ENCODE measurements around the gene TRERF1.

DNA sequence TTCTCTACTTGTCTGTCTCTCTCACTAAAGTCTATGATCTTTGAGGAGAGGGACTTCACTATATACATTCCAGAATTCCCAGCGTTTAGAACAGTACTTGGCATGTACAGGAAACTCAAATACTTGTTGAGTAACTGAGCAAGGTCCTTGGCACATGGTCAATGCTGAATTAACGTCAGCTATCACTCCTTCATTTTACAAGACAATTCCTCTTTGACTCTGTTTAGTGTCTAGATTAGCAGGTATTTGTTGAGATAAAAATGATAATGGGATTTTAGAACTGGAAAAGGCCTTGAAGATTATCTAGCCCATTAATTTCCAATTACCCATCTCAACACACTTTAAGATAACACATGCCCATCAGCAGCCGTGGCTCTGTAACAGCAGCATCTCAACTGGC is 250.3 kb downstream of the TRERF1 start:
- no peak for TF ChIP-seq ZNF221 (tag by site-specific recombination; IDR thresholded peaks at IDR 0.05; ENCODE audit: borderline replicate concordance)
- no peak for TF ChIP-seq ZNF624 (tag by site-specific recombination; IDR thresholded peaks at IDR 0.05)
- TF ChIP-seq, protein P1, sequence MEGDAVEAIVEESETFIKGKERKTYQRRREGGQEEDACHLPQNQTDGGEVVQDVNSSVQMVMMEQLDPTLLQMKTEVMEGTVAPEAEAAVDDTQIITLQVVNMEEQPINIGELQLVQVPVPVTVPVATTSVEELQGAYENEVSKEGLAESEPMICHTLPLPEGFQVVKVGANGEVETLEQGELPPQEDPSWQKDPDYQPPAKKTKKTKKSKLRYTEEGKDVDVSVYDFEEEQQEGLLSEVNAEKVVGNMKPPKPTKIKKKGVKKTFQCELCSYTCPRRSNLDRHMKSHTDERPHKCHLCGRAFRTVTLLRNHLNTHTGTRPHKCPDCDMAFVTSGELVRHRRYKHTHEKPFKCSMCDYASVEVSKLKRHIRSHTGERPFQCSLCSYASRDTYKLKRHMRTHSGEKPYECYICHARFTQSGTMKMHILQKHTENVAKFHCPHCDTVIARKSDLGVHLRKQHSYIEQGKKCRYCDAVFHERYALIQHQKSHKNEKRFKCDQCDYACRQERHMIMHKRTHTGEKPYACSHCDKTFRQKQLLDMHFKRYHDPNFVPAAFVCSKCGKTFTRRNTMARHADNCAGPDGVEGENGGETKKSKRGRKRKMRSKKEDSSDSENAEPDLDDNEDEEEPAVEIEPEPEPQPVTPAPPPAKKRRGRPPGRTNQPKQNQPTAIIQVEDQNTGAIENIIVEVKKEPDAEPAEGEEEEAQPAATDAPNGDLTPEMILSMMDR (tag by site-specific recombination; IDR thresholded peaks at IDR 0.05), result no peak
- TF ChIP-seq, protein P2, sequence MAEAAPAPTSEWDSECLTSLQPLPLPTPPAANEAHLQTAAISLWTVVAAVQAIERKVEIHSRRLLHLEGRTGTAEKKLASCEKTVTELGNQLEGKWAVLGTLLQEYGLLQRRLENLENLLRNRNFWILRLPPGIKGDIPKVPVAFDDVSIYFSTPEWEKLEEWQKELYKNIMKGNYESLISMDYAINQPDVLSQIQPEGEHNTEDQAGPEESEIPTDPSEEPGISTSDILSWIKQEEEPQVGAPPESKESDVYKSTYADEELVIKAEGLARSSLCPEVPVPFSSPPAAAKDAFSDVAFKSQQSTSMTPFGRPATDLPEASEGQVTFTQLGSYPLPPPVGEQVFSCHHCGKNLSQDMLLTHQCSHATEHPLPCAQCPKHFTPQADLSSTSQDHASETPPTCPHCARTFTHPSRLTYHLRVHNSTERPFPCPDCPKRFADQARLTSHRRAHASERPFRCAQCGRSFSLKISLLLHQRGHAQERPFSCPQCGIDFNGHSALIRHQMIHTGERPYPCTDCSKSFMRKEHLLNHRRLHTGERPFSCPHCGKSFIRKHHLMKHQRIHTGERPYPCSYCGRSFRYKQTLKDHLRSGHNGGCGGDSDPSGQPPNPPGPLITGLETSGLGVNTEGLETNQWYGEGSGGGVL (tag by site-specific recombination; IDR thresholded peaks at IDR 0.05), result no peak
- TF ChIP-seq SP3 (tag by site-specific recombination; IDR thresholded peaks at IDR 0.05), result no peak
- TF ChIP-seq ZNF501 (tag by site-specific recombination; IDR thresholded peaks at IDR 0.05), result no peak
- TF ChIP-seq ZBTB8A (tag by site-specific recombination; IDR thresholded peaks at IDR 0.05), result no peak
- TF ChIP-seq KLF1 (tag by site-specific recombination; IDR thresholded peaks at IDR 0.05), result no peak
- TF ChIP-seq, protein P3, sequence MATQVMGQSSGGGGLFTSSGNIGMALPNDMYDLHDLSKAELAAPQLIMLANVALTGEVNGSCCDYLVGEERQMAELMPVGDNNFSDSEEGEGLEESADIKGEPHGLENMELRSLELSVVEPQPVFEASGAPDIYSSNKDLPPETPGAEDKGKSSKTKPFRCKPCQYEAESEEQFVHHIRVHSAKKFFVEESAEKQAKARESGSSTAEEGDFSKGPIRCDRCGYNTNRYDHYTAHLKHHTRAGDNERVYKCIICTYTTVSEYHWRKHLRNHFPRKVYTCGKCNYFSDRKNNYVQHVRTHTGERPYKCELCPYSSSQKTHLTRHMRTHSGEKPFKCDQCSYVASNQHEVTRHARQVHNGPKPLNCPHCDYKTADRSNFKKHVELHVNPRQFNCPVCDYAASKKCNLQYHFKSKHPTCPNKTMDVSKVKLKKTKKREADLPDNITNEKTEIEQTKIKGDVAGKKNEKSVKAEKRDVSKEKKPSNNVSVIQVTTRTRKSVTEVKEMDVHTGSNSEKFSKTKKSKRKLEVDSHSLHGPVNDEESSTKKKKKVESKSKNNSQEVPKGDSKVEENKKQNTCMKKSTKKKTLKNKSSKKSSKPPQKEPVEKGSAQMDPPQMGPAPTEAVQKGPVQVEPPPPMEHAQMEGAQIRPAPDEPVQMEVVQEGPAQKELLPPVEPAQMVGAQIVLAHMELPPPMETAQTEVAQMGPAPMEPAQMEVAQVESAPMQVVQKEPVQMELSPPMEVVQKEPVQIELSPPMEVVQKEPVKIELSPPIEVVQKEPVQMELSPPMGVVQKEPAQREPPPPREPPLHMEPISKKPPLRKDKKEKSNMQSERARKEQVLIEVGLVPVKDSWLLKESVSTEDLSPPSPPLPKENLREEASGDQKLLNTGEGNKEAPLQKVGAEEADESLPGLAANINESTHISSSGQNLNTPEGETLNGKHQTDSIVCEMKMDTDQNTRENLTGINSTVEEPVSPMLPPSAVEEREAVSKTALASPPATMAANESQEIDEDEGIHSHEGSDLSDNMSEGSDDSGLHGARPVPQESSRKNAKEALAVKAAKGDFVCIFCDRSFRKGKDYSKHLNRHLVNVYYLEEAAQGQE (tag by site-specific recombination; IDR thresholded peaks at IDR 0.05), result no peak
- TF ChIP-seq PRDM1 (tag by site-specific recombination; IDR thresholded peaks at IDR 0.05), result no peak
- no peak for TF ChIP-seq ZNF146 (tag by site-specific recombination; IDR thresholded peaks at IDR 0.05)
